SK-N-SH (cell line): Measurements from ENCODE around the gene TNFRSF21.

Experiments
- CHD2 ChIP-seq: fragments of 150-350 bp; IDR thresholded peaks from 2 replicates; pipeline ENCODE4 v1.6.1; 2018; ENCODE audit warnings: low read length; ENCODE audit not compliant: partially characterized antibody
- EZH2phosphoT487 ChIP-seq: fragments of 200-600 bp; sonication (generic); IDR thresholded peaks from 2 replicates; pipeline ENCODE4 v1.6.1; 2017; ENCODE audit warnings: low read depth, mixed run types, mild to moderate bottlenecking, antibody characterized with exemption, moderate library complexity, borderline replicate concordance
- FOXM1 ChIP-seq: IDR thresholded peaks from 2 replicates; pipeline ENCODE4 v1.4.0; 2012; ENCODE audit warnings: low read depth, mild to moderate bottlenecking
- GATA2 ChIP-seq: sonication (generic); formaldehyde crosslinking; IDR thresholded peaks from 2 replicates; pipeline ENCODE4 v1.5.0; 2020; ENCODE audit warnings: mild to moderate bottlenecking, missing genetic modification reagents
- MAX ChIP-seq: IDR thresholded peaks from 2 replicates; pipeline ENCODE4 v1.4.0; 2012; ENCODE audit warnings: low read depth
- PBX3 ChIP-seq: IDR thresholded peaks from 2 replicates; pipeline ENCODE4; 2012
- POLR2AphosphoS5 ChIP-seq: IDR thresholded peaks from 2 replicates; pipeline ENCODE4 v1.6.1; 2012; ENCODE audit warnings: low read depth, low read length
- SIN3A ChIP-seq: IDR thresholded peaks from 2 replicates; pipeline ENCODE4 v1.6.1; 2012; ENCODE audit warnings: low read depth, mild to moderate bottlenecking, low read length, moderate library complexity, borderline replicate concordance
- SMC3 ChIP-seq: IDR thresholded peaks from 2 replicates; pipeline ENCODE4 v1.6.1; 2012; ENCODE audit warnings: low read depth, low read length, improper control_type of control experiment
- TF ChIP-seq, protein P1 (sequence below): fragments of 200-600 bp; sonication (generic); IDR thresholded peaks from 2 replicates; pipeline ENCODE4 v1.6.1; 2017; ENCODE audit warnings: antibody characterized with exemption, mild to moderate bottlenecking, moderate library complexity
- TF ChIP-seq, protein P2 (sequence below): IDR thresholded peaks from 2 replicates; pipeline ENCODE4 v1.4.0; 2012; ENCODE audit warnings: low read depth, borderline replicate concordance
- TF ChIP-seq, protein P3 (sequence below): IDR thresholded peaks from 2 replicates; pipeline ENCODE4 v1.6.1; 2012; ENCODE audit warnings: mild to moderate bottlenecking, low read depth, low read length, moderate library complexity

DNA sequence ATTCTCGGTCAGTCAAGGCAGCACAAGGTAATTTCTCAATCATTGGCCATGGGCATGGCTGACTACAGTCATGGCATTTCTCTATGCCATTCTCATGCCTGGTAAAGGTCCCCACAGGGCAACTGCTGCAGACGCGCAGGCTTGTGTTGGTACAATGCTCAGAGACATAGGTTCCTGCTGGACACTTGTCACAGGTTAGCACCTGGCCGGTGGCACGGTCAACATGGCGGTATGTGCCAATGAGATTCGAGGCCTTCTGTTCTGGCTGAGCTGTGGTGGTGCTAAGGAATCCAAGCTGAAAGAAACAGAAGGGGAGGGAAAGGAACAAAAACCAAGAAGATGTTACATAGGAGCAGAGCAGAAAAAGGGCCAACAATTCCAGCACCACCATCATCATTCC lies 23.4 kb downstream of the TNFRSF21 start:
- TF ChIP-seq EZH2phosphoT487 (no peak), SMC3 (no peak), SIN3A (no peak), PBX3 (no peak), GATA2 (CRISPR knock-in tag) (no peak), POLR2AphosphoS5 (no peak), MAX (no peak), CHD2 (no peak), FOXM1 (no peak)
- TF ChIP-seq, protein P1, sequence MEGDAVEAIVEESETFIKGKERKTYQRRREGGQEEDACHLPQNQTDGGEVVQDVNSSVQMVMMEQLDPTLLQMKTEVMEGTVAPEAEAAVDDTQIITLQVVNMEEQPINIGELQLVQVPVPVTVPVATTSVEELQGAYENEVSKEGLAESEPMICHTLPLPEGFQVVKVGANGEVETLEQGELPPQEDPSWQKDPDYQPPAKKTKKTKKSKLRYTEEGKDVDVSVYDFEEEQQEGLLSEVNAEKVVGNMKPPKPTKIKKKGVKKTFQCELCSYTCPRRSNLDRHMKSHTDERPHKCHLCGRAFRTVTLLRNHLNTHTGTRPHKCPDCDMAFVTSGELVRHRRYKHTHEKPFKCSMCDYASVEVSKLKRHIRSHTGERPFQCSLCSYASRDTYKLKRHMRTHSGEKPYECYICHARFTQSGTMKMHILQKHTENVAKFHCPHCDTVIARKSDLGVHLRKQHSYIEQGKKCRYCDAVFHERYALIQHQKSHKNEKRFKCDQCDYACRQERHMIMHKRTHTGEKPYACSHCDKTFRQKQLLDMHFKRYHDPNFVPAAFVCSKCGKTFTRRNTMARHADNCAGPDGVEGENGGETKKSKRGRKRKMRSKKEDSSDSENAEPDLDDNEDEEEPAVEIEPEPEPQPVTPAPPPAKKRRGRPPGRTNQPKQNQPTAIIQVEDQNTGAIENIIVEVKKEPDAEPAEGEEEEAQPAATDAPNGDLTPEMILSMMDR, result no peak
- TF ChIP-seq, protein P2, sequence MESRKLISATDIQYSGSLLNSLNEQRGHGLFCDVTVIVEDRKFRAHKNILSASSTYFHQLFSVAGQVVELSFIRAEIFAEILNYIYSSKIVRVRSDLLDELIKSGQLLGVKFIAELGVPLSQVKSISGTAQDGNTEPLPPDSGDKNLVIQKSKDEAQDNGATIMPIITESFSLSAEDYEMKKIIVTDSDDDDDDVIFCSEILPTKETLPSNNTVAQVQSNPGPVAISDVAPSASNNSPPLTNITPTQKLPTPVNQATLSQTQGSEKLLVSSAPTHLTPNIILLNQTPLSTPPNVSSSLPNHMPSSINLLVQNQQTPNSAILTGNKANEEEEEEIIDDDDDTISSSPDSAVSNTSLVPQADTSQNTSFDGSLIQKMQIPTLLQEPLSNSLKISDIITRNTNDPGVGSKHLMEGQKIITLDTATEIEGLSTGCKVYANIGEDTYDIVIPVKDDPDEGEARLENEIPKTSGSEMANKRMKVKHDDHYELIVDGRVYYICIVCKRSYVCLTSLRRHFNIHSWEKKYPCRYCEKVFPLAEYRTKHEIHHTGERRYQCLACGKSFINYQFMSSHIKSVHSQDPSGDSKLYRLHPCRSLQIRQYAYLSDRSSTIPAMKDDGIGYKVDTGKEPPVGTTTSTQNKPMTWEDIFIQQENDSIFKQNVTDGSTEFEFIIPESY, result no peak
- TF ChIP-seq, protein P3, sequence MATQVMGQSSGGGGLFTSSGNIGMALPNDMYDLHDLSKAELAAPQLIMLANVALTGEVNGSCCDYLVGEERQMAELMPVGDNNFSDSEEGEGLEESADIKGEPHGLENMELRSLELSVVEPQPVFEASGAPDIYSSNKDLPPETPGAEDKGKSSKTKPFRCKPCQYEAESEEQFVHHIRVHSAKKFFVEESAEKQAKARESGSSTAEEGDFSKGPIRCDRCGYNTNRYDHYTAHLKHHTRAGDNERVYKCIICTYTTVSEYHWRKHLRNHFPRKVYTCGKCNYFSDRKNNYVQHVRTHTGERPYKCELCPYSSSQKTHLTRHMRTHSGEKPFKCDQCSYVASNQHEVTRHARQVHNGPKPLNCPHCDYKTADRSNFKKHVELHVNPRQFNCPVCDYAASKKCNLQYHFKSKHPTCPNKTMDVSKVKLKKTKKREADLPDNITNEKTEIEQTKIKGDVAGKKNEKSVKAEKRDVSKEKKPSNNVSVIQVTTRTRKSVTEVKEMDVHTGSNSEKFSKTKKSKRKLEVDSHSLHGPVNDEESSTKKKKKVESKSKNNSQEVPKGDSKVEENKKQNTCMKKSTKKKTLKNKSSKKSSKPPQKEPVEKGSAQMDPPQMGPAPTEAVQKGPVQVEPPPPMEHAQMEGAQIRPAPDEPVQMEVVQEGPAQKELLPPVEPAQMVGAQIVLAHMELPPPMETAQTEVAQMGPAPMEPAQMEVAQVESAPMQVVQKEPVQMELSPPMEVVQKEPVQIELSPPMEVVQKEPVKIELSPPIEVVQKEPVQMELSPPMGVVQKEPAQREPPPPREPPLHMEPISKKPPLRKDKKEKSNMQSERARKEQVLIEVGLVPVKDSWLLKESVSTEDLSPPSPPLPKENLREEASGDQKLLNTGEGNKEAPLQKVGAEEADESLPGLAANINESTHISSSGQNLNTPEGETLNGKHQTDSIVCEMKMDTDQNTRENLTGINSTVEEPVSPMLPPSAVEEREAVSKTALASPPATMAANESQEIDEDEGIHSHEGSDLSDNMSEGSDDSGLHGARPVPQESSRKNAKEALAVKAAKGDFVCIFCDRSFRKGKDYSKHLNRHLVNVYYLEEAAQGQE, result no peak
